GM21447 (cell line): ENCODE data around the gene DEPDC1.
"Not testable (repeated sequence)": the region's sequence is repeated elsewhere in the genome, so short reads cannot be mapped to it uniquely, and the experiment has no call there.

Experiments
- ATAC-seq: cut with Tn5 transposase; IDR thresholded peaks from one replicate; pipeline ENCODE4 v1.9.1; 2021; ENCODE audit not compliant: unreplicated experiment

DEPDC1 gene

DNA sequence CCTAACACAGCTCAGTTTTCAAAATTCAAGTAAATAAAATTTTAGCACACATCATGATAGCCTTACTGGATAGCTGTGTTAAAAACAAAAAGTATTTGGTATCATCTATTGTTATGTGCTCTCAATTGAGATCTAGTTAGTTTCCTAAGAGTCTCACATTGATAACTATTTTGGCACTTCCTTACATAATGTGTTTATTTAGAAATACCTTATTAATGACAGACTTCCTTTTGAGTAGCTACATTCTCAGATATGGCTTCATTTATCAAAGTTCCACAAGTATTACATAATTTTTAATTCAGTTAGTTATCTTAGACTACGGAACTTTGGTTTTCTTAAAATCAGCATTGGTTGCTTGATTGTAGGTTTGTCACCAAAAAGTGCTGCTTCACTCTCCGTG is 20.3 kb downstream of the DEPDC1 start:
- not testable (repeated sequence) for ATAC-seq

DNA sequence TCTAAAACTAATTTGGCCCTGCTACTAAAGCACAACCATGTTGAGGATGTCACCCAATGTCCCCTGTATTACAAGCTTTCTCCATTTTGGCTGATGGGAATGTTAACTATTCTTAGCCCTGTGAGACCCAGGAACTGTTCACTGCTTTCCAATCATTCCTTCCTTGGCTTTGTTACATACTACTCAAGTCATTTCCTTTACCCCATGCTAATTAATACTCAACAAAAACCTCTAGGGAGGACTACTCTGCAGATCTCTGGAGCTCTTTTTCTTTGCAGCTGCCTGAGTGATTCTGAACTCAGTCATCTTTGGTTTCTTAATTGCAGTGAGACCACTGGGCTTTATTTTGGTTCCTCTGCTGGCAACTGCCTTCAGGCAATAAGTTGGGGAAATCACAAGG is 23.8 kb downstream of the DEPDC1 start:
- ATAC-seq = no peak

- no peak for ATAC-seq
These were observed 26.4 kb downstream of the DEPDC1 start for GRCh38 chr1:68470388-68470970.

DNA sequence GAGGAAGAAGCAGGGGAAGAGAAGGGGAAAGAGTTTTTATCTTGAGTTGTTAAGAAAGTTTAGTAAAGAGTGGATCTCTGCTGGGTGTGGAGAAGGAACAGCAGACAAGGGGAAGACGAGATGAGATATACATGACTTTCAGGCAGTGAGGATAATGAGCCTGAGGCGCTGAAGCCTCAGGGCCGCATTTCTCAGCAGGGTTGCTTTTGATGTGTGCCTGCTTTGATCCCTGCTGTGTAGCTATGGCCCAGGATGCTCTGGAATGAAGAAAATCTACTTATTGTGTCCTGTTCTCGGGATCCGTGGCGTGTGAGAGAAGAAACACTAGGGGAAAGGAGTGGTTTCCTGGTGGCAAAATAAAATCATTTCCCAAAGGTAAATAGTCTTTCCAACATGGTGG is 32.0 kb downstream of the DEPDC1 start:
- ATAC-seq = no peak

DNA sequence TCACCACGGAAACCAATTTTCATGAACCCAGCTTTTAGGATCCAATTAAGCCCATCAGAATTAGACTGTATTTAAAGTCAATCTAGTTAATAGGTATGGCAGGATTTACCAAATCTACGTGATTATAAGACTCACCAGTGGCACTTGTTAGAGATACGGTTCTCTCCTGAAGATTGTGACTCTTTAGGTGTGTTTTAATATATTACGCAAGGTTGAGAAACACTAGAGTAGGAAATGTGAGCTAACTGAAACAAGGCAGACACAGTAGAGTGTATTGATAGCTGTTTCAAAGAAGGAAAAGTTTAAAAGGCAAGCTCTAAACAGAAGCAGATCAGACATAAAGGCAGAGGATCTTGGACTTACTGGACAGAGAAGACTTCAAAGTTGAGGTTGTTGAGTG is 35.9 kb downstream of the DEPDC1 start:
- ATAC-seq = no peak

- no peak for ATAC-seq
These were observed 37.1 kb downstream of the DEPDC1 start for GRCh38 chr1:68459796-68460195.

DNA sequence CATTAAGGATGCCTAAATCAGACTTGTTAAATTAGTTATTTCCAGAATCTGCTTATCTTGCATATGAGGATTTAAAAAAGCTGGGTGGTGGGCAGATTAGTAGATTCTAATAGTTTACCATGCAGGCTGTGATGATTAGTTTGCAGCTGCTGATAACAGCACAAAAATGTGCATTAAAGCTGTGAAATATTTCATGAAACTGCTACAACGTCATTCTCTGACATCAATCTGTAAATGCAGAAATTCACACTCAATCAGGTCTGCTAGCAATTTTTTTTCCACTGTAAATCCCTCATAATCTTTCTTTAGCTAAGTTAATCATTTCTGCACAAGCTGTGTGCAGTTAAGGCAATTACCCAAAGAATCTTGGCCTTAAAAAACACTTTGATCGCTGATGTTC is 37.8 kb downstream of the DEPDC1 start:
- no peak for ATAC-seq

DNA sequence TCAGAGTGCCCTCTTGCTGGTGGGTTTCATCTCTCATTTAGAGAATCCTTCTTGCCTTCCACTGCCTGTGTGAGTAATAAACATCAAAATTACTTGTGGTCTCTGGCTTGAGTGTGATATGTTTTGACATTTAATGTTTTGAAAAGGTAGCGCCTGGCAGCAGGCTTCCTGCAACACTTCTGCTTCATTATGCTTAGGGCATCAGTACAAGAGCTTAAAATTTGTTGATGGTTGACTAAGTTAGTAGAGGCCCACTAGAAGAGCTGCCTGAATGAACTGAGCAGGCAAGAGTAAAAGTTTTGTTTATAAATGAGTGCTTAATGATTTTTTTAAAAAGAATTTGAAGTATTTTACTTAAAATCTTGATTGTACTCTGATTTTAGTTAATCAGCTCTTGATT is 40.7 kb downstream of the DEPDC1 start:
- no peak for ATAC-seq

DNA sequence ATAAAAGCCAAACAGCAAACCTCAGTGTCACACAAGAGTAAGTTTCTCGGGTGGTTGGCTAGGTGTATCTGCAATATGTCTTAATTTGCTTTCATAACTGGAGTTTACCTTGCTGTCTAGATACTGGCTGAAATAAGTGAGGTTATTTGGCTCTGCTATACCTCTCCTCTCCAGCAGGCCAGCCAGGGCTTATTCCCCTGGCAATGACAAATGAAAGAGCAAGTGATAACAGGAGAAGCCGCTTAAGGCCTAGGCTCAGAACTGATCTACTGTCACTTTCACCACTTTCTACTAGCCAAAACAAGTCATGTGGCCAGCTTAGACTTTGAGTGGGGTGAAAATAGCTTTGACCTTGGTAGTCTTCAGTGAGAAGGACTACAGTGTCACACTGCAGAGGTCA is 42.3 kb downstream of the DEPDC1 start:
- ATAC-seq = no peak

GRCh38 chr1:68453060-68453670 is 43.7 kb downstream of the DEPDC1 start:
- no peak for ATAC-seq

DNA sequence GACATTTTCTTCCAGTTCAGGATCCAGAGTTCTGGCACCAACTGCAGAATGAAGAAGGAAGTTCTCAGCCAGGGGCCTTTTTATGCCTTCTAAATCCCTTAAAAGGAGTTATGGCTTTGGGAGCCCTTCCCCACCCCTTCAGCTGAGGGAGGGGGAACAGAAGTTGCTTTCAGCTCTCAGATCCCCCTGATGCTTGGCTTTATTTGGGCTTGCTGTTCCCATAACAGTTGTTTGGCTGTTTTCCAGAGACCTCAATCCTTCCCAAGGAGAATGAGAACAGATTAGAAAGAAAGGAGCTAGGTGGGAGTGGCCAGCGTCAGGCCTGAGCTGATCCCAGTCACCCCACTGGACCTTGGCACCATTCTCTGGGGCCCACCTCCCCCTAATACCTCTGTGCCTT is 47.0 kb downstream of the DEPDC1 start, which contains the start of gene RPE65:
Gene RPE65, minus strand, starts transcription at position 54 of the 400 bp plus-strand sequence. Its CDS starts 49 bp downstream, at position 5.
- ATAC-seq = no peak

- no peak for ATAC-seq
These were observed 48.5 kb downstream of the DEPDC1 start for GRCh38 chr1:68448365-68448764.

DNA sequence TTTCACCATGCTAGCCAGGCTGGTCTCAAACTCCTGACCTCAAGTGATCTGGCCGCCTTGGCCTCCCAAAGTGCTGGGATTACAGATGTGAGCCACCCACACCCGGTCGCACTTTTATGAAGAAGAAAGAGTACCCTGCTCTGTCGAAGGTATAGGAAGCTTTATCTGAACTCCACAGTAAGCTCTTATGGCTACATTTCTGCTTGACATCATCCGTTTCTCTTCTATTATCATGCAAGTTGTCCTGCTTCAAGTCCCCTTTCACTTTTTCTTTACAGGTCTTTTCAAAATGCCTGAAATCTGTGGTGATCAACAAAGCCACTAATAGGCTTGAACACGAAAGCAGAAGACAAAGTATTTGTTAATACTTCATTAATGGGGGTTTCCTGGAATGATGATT is 51.2 kb downstream of the DEPDC1 start:
- no peak for ATAC-seq

DNA sequence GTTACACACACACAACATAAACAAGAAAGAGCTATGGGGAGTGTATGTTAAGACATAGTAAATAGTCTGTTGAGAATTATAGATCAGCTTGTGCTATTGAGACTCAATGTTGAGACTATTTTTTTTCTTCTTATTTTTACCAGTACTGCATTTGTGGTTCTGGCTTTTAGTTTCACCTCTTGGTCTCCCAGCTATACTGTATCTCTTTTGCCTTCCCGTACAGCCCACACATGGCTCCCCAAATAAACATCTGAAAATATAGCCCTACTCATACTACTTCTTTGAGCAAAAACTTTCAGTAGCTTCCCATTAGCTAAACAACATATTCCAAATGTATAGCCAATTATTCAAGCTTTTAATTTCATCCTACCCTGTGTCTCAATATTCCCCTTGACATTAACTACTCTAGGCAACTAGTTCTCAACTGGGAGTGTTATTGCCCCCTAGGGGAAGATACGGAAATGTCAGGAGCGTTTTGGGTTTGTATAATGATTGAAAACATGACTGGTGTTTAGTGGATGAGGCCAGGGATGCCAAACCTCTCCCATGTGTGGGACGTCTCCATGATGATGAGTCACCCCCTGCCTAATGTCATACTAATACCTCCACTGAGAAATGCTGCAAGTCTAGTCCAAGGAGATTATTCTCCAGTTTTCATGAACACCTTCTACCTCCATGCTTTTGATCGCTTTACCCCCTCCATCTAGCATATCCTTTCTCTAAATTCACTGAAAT is 53.9 kb downstream of the DEPDC1 start:
- ATAC-seq = peak; percentile 86

DNA sequence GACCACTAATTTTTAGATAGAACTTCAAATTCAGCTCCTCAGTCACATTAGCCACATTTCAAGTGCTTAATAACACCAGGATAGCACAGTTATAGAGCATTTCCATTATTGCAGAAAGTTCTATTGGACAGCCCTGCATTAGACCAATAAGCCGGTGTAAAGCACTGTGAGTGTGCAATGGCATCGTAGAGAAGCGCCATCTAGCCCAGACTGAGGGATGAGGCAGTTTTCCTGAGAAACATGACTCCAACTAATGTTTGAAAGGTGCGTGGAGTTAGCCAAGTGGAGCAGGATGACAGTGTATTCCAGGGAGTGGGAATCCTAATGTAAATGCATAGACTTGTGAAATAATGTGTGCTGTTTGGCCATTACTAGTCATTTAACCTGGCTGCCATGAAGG is 54.9 kb downstream of the DEPDC1 start:
- ATAC-seq = no peak

- ATAC-seq = peak; percentile 52
These were observed 58.6 kb downstream of the DEPDC1 start for GRCh38 chr1:68438310-68438709.

- ATAC-seq = no peak
These were observed 63.5 kb downstream of the DEPDC1 start for GRCh38 chr1:68433395-68433794.

GRCh38 chr1:68431076-68431475 is 65.8 kb downstream of the DEPDC1 start:
- ATAC-seq = no peak

DNA sequence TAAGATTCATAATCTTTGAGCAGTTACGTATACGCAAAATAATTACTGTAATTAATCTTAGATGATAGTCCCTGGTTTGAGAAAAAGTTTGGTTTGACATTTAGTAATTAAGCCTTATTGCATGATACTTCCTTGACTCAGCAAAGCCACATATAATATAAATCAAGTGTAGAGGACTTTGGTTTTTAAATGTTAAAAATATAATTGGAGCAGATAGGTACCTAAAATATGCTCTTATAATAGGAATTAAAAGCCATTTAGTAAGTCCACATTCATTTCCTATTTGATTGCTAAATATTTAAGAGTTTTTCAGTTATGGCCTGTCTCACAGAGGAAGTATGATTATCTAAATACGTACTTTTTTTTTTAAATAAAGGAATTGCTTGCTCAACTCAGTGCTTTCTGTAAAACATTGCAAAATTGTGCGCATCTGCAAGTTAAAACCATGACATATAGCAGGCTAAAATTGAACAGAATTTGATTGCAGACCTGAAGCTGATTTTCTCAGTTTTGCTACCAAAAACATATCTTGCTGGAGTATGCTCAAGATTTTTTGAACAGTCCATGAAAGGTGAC is 67.6 kb downstream of the DEPDC1 start:
- ATAC-seq = no peak

- no peak for ATAC-seq
These were observed 70.3 kb downstream of the DEPDC1 start for GRCh38 chr1:68426594-68426993.
